Stimulated activated CD8-positive, alpha-beta memory T cell treated with anti-CD3 and anti-CD28 coated beads, Interleukin-12 subunit alpha, Interleukin-12 subunit beta, amount 100 ng/mL, for 4 hours (primary cell): ENCODE measurements around the gene PTPN6.

Experiments used
- DNase-seq: peaks from one replicate; pipeline ENCODE4 v3.0.0-alpha.2; 2020; ENCODE audit warnings: low read depth

Gene PTPN6

GRCh38 chr12:6923003-6923732 lies 28.0 kb upstream of the PTPN6 start:
- no peak for DNase-seq

- no peak for DNase-seq
Observed at GRCh38 chr12:6923851-6924250, 27.3 kb upstream of the PTPN6 start.

GRCh38 chr12:6925239-6925539 lies 26.0 kb upstream of the PTPN6 start:
- DNase-seq = no peak

GRCh38 chr12:6925540-6926279 lies 25.4 kb upstream of the PTPN6 start:
- DNase-seq = no peak

- DNase-seq = peak; percentile 24
Observed at GRCh38 chr12:6927379-6928021, 23.7 kb upstream of the PTPN6 start, which contains the start of gene ATN1. Gene ATN1 (plus strand): TSS chr12:6927959. CDS start chr12:6934002, 6,043 bp downstream.

GRCh38 chr12:6928022-6928702 lies 23.0 kb upstream of the PTPN6 start:
- DNase-seq = no peak

GRCh38 chr12:6928703-6929407 lies 22.3 kb upstream of the PTPN6 start:
- no peak for DNase-seq

- no peak for DNase-seq
Observed at GRCh38 chr12:6929466-6930452, 21.4 kb upstream of the PTPN6 start.

GRCh38 chr12:6932766-6933165 lies 18.4 kb upstream of the PTPN6 start:
- no peak for DNase-seq

GRCh38 chr12:6934110-6934509 lies 17.0 kb upstream of the PTPN6 start:
- no peak for DNase-seq

- DNase-seq = no peak
Observed at GRCh38 chr12:6935371-6936193, 15.6 kb upstream of the PTPN6 start.

- no peak for DNase-seq
Observed at GRCh38 chr12:6936194-6936635, 14.9 kb upstream of the PTPN6 start.

- DNase-seq = peak; percentile 45
Observed at GRCh38 chr12:6936636-6937480, 14.3 kb upstream of the PTPN6 start.

GRCh38 chr12:6937481-6938352 lies 13.4 kb upstream of the PTPN6 start:
- DNase-seq = peak; percentile 87

- DNase-seq = no peak
Observed at GRCh38 chr12:6938353-6939190, 12.6 kb upstream of the PTPN6 start.

GRCh38 chr12:6939191-6939540 lies 12.0 kb upstream of the PTPN6 start:
- no peak for DNase-seq

GRCh38 chr12:6941267-6941666 lies 9.9 kb upstream of the PTPN6 start:
- DNase-seq = no peak
